Keratinocyte (primary cell): Measurements from ENCODE around the gene RAB3IP. TPM values are rescaled to one million over a fixed set of nuclear protein-coding genes. Genes with fewer than 3 reads are reported as not detected.
A peak's percentile ranks its signal among the peaks of the same experiment; 100 is the strongest.

Experiments used
- DNase-seq: peaks from one replicate; pipeline ENCODE4 v3.0.0-alpha.2; 2011; ENCODE audit warnings: low read depth, missing footprints, low spot score
- FAIRE-seq: peaks from 2 replicates; lab custom pipeline; 2011; peaks lifted over from hg19 to GRCh38; lab: Jason Lieb, UNC
- H2AFZ ChIP-seq: 2 replicates; pipeline ENCODE4 v1.6.0; 2012; ENCODE audit warnings: low read length, control low read depth, inconsistent platforms; ENCODE audit not compliant: control insufficient read depth
- H3K27ac ChIP-seq: 2 replicates; pipeline ENCODE4 v1.5.1; 2011; ENCODE audit warnings: low read length; ENCODE audit not compliant: control insufficient read depth, insufficient read depth
- H3K27me3 ChIP-seq: 3 replicates; pipeline ENCODE4 v1.6.0; 2011; ENCODE audit warnings: low read length; ENCODE audit not compliant: control insufficient read depth, insufficient read depth; ENCODE audit errors: extremely low read depth
- H3K36me3 ChIP-seq, 2 experiments: 2 replicates in 1 of 2; 3 replicates in 1 of 2; pipeline ENCODE4 v1.5.1; 2011; ENCODE audit warnings: low read length in 2 of 2, mild to moderate bottlenecking in 1 of 2; ENCODE audit not compliant: control insufficient read depth in 2 of 2, insufficient read depth in 2 of 2; ENCODE audit errors: extremely low read depth in 1 of 2
- H3K4me1 ChIP-seq: 3 replicates; pipeline ENCODE4 v1.5.1; 2011; ENCODE audit warnings: low read length; ENCODE audit not compliant: control insufficient read depth, insufficient read depth; ENCODE audit errors: extremely low read depth
- H3K4me2 ChIP-seq: 3 replicates; pipeline ENCODE4 v1.6.0; 2011; ENCODE audit warnings: low read depth, low read length; ENCODE audit not compliant: control insufficient read depth, insufficient read depth; ENCODE audit errors: extremely low read depth
- H3K4me3 ChIP-seq, 3 experiments: fragments of 200-600 bp in 1 of 3; sonication (generic) in 1 of 3; 2 replicates in 2 of 3; 3 replicates in 1 of 3; pipeline ENCODE4 v1.5.1; 2011 to 2016; ENCODE audit warnings: low read length in 3 of 3, mild to moderate bottlenecking in 3 of 3, control low read depth in 2 of 3, inconsistent platforms in 1 of 3, low read depth in 1 of 3, mixed read lengths in 1 of 3, mixed run types in 1 of 3, moderate library complexity in 1 of 3; ENCODE audit not compliant: control insufficient read depth in 2 of 3, insufficient read depth in 2 of 3; ENCODE audit errors: extremely low read depth in 1 of 3
- H3K79me2 ChIP-seq: 2 replicates; pipeline ENCODE4 v1.6.0; 2012; ENCODE audit warnings: low read length; ENCODE audit not compliant: control insufficient read depth, insufficient read depth
- H3K9ac ChIP-seq: 3 replicates; pipeline ENCODE4 v1.6.0; 2011; ENCODE audit warnings: low read length; ENCODE audit not compliant: control insufficient read depth, insufficient read depth; ENCODE audit errors: extremely low read depth
- H3K9me1 ChIP-seq: 3 replicates; pipeline ENCODE4 v1.6.0; 2011; ENCODE audit warnings: low read length; ENCODE audit not compliant: control insufficient read depth, insufficient read depth; ENCODE audit errors: extremely low read depth
- H3K9me3 ChIP-seq: 2 replicates; pipeline ENCODE4 v1.5.1; 2012; ENCODE audit warnings: low read depth, low read length; ENCODE audit not compliant: control insufficient read depth
- H4K20me1 ChIP-seq: 3 replicates; pipeline ENCODE4 v1.6.0; 2011; ENCODE audit warnings: low read length; ENCODE audit not compliant: control insufficient read depth, insufficient read depth; ENCODE audit errors: extremely low read depth
- CTCF ChIP-seq, 3 experiments: IDR thresholded peaks in 1 of 3; conservative IDR thresholded peaks in 1 of 3; optimal IDR thresholded peaks in 1 of 3; 2 replicates in 2 of 3; 3 replicates in 1 of 3; pipeline versions ENCODE3 to v1.5.1; 2011; ENCODE audit warnings: low read length in 3 of 3, mild to moderate bottlenecking in 3 of 3, moderate library complexity in 2 of 3, control low read depth in 1 of 3, inconsistent platforms in 1 of 3; ENCODE audit not compliant: insufficient read depth in 2 of 3; ENCODE audit errors: extremely low read depth in 1 of 3
- EZH2 ChIP-seq: IDR thresholded peaks from one replicate; pipeline ENCODE4 v1.6.1; 2012; ENCODE audit warnings: inconsistent platforms, mild to moderate bottlenecking, low read length, moderate library complexity
- dilution Hi-C: fragments of 300-500 bp; cut with MboI; formaldehyde crosslinking; loops from one replicate; pipeline ENCODE4 v1.7.0; 2020; ENCODE audit warnings: low sequenced_read_pairs; ENCODE audit not compliant: extremely low pct_ligation_motif_present
- polyA plus RNA-seq, 5 experiments: library from polyadenylated mRNA; depleted of rRNA in 3 of 5; stranded (reverse) in 3 of 5; stranded (forward) in 1 of 5; unstranded in 1 of 5; fragments of >200 nt; gene quantifications; 1 replicate in 1 of 5; 2 replicates in 3 of 5; 3 replicates in 1 of 5; pipeline versions ENCODE4 v1.2.1 to v1.2.3, GENCODE V29; 2011 to 2012; ENCODE audit warnings: missing spikeins in 2 of 5, low read depth in 1 of 5, low replicate concordance in 1 of 5

RAB3IP gene
- polyA plus RNA-seq, 1 donor (not counting 4 experiments of a cell fraction or from before 2014, with no cell fraction given): 30.6 TPM

GRCh38 chr12:69720750-69721149 lies 17.9 kb upstream of the RAB3IP start:
- no peaks in the 10 kb centered on the region for H3K9me1 ChIP-seq
- no peaks in the 10 kb centered on the region for H3K9me3 ChIP-seq
- TF ChIP-seq CTCF (optimal IDR thresholded peaks at IDR 0.05 in 1 of 3, IDR thresholded peaks at IDR 0.05 in 1 of 3, conservative IDR thresholded peaks at IDR 0.05 in 1 of 3; ENCODE audit: extremely low read depth in 1 of 3, insufficient read depth in 2 of 3, low read length in 3 of 3) (no peak), EZH2 (no peak)
- FAIRE-seq (no peak), DNase-seq (no peak)
- no peak overlapping the region for H3K27ac ChIP-seq
- no peaks in the 10 kb centered on the region for H3K27me3 ChIP-seq
- dilution Hi-C loops: no loop called here
- no peaks in the 10 kb centered on the region for H3K79me2 ChIP-seq
- no peaks in the 10 kb centered on the region for H3K36me3 ChIP-seq
- no peaks in the 10 kb centered on the region for H3K4me1 ChIP-seq
- no peak overlapping the region for H3K4me3 ChIP-seq
- no peak overlapping the region for H2AFZ ChIP-seq
- H3K4me2 ChIP-seq: no peak overlapping the region
- H4K20me1 ChIP-seq: no peaks in the 10 kb centered on the region
- no peak overlapping the region for H3K9ac ChIP-seq

- H3K4me2 ChIP-seq: no peak overlapping the region
- dilution Hi-C loops: no loop called here
- DNase-seq (no peak), FAIRE-seq (peak; percentile 32)
- H3K27me3 ChIP-seq: no peaks in the 10 kb centered on the region
- no peak overlapping the region for H3K9ac ChIP-seq
- H3K36me3 ChIP-seq: no peaks in the 10 kb centered on the region
- H3K4me1 ChIP-seq: peaks cover 1% of the 10 kb centered on the region
- TF ChIP-seq EZH2 (no peak), CTCF (optimal IDR thresholded peaks at IDR 0.05 in 1 of 3, IDR thresholded peaks at IDR 0.05 in 1 of 3, conservative IDR thresholded peaks at IDR 0.05 in 1 of 3; ENCODE audit: extremely low read depth in 1 of 3, insufficient read depth in 2 of 3, low read length in 3 of 3) (no peak)
- H3K27ac ChIP-seq: no peak overlapping the region
- no peaks in the 10 kb centered on the region for H3K9me1 ChIP-seq
- H2AFZ ChIP-seq: no peak overlapping the region
- no peaks in the 10 kb centered on the region for H3K9me3 ChIP-seq
- no peaks in the 10 kb centered on the region for H3K79me2 ChIP-seq
- no peak overlapping the region for H3K4me3 ChIP-seq
- H4K20me1 ChIP-seq: no peaks in the 10 kb centered on the region
Measured at GRCh38 chr12:69726922-69727321, 11.7 kb upstream of the RAB3IP start.
